NB4 (cell line): Measurements from ENCODE around the gene CAMTA1.

Experiments used
- MYC ChIP-seq: IDR thresholded peaks from 2 replicates; pipeline ENCODE4 v1.6.1; 2011; ENCODE audit warnings: low read depth, low read length
- TF ChIP-seq, protein P1 (sequence below): IDR thresholded peaks from one replicate; pipeline ENCODE4 v1.5.1; 2012; ENCODE audit warnings: low read depth, low read length

DNA sequence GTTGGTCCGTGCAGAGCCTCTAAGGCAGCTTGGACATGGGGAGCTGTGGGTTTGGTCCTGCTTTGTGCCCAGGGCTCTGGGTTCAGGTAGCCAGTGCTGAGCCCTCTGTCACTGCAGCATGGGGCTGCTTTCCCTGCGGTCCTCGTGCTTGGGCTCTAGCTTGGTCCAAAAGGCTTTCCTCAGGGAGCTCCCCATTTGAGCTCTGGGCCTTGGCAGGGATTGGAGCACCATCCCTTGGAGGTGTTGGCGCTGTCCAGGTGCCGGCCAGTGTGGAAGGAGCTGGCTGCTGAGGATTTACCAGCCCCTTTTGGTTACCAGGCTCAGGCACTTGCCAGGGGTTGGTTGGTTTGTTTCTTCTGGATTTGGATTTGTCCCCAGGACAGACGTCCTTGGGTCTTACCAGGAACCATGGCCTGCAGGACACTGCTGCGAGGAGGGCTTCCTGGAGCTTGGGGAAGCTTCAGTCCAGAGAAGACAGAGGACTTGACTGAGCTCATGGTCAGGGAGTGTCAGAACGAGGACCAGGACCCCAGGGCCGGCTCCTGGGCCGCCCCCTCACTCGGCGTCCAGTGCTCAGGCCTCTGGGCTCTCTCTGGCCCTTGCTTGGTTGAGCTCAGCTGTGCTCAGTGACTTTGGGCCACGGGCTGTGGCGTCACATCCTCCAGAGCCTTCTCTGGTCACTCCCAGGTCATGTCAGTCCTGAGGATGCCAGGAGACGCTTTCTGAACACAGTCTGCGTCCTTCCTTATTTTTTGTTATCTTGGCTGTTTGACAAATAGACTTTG is 224.7 kb downstream of the CAMTA1 start:
- TF ChIP-seq, protein P1, sequence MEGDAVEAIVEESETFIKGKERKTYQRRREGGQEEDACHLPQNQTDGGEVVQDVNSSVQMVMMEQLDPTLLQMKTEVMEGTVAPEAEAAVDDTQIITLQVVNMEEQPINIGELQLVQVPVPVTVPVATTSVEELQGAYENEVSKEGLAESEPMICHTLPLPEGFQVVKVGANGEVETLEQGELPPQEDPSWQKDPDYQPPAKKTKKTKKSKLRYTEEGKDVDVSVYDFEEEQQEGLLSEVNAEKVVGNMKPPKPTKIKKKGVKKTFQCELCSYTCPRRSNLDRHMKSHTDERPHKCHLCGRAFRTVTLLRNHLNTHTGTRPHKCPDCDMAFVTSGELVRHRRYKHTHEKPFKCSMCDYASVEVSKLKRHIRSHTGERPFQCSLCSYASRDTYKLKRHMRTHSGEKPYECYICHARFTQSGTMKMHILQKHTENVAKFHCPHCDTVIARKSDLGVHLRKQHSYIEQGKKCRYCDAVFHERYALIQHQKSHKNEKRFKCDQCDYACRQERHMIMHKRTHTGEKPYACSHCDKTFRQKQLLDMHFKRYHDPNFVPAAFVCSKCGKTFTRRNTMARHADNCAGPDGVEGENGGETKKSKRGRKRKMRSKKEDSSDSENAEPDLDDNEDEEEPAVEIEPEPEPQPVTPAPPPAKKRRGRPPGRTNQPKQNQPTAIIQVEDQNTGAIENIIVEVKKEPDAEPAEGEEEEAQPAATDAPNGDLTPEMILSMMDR: no peak
- TF ChIP-seq MYC: no peak
